Neural progenitor cell (in vitro differentiated cells): ENCODE results near the gene EHF.

ENCODE experiments used
- EZH2phosphoT487 ChIP-seq: fragments of 200-600 bp; sonication (generic); IDR thresholded peaks from 2 replicates; pipeline ENCODE4 v1.6.1; 2017; ENCODE audit warnings: antibody characterized with exemption
- TF ChIP-seq, protein P1 (sequence below): fragments of 200-600 bp; sonication (generic); IDR thresholded peaks from 2 replicates; pipeline ENCODE4 v1.5.1; 2017; ENCODE audit warnings: antibody characterized with exemption, mild to moderate bottlenecking

DNA sequence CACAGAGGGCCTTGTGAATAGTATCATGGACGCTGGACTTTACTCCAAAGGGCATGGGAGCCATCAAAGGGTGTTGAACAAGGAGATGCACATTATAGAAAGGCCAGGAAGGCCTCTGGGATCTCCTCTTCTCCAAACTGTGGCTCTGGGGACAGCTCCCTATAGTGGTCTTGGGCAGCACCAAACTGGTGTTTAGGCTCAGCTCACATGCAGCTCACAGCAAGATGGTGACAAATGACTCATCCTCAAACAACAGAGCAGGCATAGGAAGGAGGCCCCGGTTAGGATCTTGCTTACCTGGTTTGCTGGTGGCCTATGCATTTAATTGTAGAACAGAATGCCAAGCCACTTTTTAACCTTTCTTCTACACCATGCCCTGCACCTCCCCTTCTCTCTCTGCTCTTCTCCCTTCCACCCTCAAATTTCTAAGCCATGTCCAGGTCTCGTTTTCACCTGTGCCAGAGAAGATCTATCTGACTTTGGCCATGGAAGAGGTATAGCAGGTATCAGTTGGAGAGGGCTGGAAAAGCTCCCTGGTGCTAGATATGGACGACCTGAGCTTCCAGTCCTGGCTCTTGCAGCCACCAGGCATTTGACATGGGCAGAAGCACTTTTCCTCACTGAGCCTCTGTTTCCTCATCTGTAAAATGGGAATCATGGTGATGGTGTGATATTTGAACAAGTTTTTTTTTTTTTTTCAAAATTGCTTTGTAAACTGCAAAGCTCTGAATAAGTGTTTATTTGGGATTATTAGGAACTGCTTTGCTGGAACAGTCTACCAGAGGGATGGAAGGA lies 14.4 kb upstream of the EHF start:
- TF ChIP-seq, protein P1, sequence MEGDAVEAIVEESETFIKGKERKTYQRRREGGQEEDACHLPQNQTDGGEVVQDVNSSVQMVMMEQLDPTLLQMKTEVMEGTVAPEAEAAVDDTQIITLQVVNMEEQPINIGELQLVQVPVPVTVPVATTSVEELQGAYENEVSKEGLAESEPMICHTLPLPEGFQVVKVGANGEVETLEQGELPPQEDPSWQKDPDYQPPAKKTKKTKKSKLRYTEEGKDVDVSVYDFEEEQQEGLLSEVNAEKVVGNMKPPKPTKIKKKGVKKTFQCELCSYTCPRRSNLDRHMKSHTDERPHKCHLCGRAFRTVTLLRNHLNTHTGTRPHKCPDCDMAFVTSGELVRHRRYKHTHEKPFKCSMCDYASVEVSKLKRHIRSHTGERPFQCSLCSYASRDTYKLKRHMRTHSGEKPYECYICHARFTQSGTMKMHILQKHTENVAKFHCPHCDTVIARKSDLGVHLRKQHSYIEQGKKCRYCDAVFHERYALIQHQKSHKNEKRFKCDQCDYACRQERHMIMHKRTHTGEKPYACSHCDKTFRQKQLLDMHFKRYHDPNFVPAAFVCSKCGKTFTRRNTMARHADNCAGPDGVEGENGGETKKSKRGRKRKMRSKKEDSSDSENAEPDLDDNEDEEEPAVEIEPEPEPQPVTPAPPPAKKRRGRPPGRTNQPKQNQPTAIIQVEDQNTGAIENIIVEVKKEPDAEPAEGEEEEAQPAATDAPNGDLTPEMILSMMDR = no peak
- no peak for TF ChIP-seq EZH2phosphoT487
